HCT116 (cell line): ENCODE measurements around the gene ZNF423.
"Not testable (repeated sequence)": the region's sequence is repeated elsewhere in the genome, so short reads cannot be mapped to it uniquely, and the experiment has no call there.

ENCODE experiments used
- CTCF ChIP-seq, 3 experiments: fragments of 200-600 bp in 1 of 3; sonication (generic) in 1 of 3; IDR thresholded peaks in 2 of 3; conservative IDR thresholded peaks in 1 of 3; 2 replicates each; pipeline ENCODE4 v1.5.1; 2012 to 2017; ENCODE audit warnings: low read depth in 2 of 3, low read length in 2 of 3, antibody characterized with exemption in 1 of 3, borderline replicate concordance in 1 of 3, control low read depth in 1 of 3, mild to moderate bottlenecking in 1 of 3, mixed read lengths in 1 of 3, mixed run types in 1 of 3, moderate library complexity in 1 of 3; ENCODE audit not compliant: insufficient read depth in 1 of 3
- EGR1 ChIP-seq: IDR thresholded peaks from 2 replicates; pipeline ENCODE4 v1.6.1; 2012; ENCODE audit warnings: low read depth
- EZH2 ChIP-seq: fragments of 200-600 bp; sonication (generic); IDR thresholded peaks from 2 replicates; pipeline ENCODE4 v1.6.1; 2017; ENCODE audit warnings: antibody characterized with exemption, mixed run types
- MAX ChIP-seq: IDR thresholded peaks from 2 replicates; pipeline ENCODE4 v1.6.1; 2012
- POLR2A ChIP-seq: IDR thresholded peaks from 2 replicates; pipeline ENCODE4 v1.7.0; 2011; ENCODE audit warnings: borderline replicate concordance; ENCODE audit not compliant: insufficient read depth, insufficient read length; ENCODE audit errors: extremely low read depth
- POLR2AphosphoS5 ChIP-seq: IDR thresholded peaks from 2 replicates; pipeline ENCODE4 v1.6.1; 2011; ENCODE audit warnings: mild to moderate bottlenecking, low read depth, low read length, moderate library complexity
- RAD21 ChIP-seq: IDR thresholded peaks from 2 replicates; pipeline ENCODE4 v1.6.1; 2012; ENCODE audit warnings: low read depth, mild to moderate bottlenecking
- SRF ChIP-seq: IDR thresholded peaks from 2 replicates; pipeline ENCODE4 v1.6.1; 2012; ENCODE audit warnings: low read depth

GRCh38 chr16:49871824-49872223, 15.9 kb upstream of the ZNF423 start:
- not testable (repeated sequence) for TF ChIP-seq POLR2A; CTCF (IDR thresholded peaks at IDR 0.05 in 2 of 3, conservative IDR thresholded peaks at IDR 0.05 in 1 of 3; ENCODE audit: borderline replicate concordance in 1 of 3, insufficient read depth in 1 of 3, low read depth in 2 of 3, low read length in 2 of 3); MAX; POLR2AphosphoS5; SRF; RAD21; EGR1; EZH2
